Activated CD8-positive, alpha-beta memory T cell treated with anti-CD3 and anti-CD28 coated beads, Interleukin-2, amount 50 U/mL, for 24 hours (primary cell): ENCODE measurements around the gene CNMD.
"Not testable (repeated sequence)": the region's sequence is repeated elsewhere in the genome, so short reads cannot be mapped to it uniquely, and the experiment has no call there.

Source experiments
- DNase-seq: peaks from one replicate; pipeline ENCODE4 v3.0.0-alpha.2; 2020; ENCODE audit errors: extremely low read depth

Gene CNMD

GRCh38 chr13:52744842-52745375 is 5.3 kb upstream of the CNMD start:
- no peak for DNase-seq

DNA sequence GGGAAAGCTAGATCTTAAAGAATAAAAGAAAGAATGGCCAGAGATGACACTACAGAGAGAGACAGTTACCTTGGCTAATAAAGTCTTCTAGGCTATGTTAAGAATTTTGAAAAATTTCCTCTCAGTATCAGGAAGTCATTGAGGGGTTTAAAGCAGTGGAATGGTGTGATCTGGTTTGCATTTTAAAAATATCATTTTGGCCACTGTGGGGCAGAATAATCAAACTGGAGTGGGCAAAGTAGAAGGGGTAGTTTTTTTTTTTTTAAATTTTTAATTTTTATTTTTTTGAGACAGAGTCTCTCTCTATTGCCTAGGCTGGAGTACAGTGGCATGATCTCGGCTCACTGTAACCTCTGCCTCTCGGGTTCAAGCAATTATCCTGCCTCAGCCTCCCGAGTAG is 4.4 kb upstream of the CNMD start:
- DNase-seq: no peak

DNA sequence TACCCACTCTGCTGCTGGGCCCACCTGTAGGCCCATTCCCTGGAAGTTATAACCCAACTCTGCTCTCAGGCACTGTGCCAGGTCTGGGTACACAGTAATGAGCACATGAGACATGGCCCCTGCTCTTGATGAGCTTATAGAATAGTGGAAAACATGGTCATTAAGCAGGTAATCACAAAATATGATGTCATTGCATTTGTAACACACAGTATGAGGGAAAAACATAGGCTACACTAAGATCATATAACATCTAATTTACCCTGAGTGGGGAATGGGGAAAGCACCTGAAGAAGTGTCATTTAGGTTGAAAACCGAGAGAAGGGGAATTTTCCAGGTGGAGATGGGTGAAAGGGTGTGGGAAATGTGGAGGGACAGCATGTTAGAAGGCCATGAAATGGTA is 3.9 kb upstream of the CNMD start:
- no peak for DNase-seq

- DNase-seq: no peak
Observed at GRCh38 chr13:52738719-52739467, 727 bp downstream of the CNMD start.

DNA sequence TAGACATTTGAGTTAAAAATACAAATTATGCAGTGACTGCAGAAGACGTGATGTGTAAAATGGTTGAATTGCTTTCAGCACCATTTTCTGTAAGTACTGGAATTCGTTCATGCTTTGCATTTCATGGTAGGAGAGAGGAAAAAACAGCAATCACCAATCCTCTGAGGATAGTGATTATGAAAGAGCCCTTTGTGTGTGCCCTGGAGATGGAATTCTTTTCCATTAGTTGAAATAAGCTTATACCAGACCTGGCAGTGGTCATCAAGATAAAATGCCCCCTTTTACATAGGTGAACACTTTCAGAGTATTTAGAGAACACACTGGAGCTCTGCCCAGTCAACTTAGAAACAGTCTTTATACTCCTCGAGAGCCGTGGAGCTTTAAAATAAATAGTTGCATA is 1.7 kb downstream of the CNMD start:
- DNase-seq: no peak

DNA sequence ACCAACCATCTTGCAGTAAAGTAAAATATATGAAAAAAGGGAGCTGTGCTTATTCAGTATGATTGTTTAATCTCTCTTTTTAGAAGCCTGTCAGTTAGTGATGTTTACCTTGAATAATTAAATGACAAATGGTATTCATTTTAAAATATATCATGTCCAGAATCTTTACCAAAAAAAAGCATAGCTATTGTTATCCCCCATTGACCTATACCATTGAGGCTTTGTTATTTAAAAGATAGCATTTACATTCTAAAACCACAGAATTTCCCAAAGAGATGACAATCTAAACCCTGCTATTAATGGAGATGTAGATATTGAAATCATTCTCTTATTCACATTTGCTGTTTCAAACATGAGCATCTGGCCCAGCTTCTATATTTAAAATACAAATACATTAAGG is 2.2 kb downstream of the CNMD start:
- DNase-seq: no peak

DNA sequence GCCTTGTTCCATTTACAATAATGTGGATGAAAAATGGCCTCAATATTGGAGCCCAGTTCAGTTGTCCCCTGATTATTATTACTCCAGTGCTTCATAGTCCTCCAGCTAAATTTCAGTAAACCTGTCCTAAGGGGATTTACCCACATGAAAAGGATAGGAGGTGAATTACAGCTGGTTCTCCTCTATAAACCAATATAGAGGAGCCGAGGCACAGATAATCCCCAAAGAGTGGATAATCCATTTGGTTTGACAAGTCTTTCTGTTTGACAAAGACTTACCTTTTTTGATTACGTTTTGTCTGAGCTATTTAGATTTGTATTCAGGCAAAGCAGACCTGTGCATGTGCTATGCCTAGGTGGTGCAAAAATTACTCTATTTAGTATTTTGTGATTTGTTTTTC is 2.7 kb downstream of the CNMD start:
- no peak for DNase-seq

GRCh38 chr13:52734075-52734623 is 5.5 kb downstream of the CNMD start:
- DNase-seq: no peak

DNA sequence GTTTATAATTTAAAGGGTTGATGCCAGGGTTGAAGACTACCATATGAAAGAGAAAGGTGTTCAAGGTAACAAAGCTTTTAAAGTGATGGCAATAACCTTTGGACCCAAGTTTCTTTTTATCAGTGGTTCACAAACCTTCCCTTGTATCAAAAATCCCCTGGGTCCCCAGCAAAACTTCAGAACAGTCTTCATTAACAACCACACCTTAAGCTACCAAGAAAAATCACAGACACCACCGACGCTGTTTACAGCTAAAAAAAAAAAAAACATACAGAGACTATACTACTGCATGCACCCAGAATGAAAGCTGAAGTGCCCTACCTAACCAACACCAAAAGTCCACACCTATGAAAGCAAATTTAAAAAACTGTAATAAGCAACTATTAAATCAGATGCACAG is 13.4 kb downstream of the CNMD start:
- no peak for DNase-seq

- DNase-seq: no peak
Observed at GRCh38 chr13:52725302-52725701, 14.3 kb downstream of the CNMD start.

- DNase-seq: no peak
Observed at GRCh38 chr13:52723181-52723580, 16.4 kb downstream of the CNMD start.

- DNase-seq: not testable (repeated sequence)
Observed at GRCh38 chr13:52721356-52721755, 18.3 kb downstream of the CNMD start.

DNA sequence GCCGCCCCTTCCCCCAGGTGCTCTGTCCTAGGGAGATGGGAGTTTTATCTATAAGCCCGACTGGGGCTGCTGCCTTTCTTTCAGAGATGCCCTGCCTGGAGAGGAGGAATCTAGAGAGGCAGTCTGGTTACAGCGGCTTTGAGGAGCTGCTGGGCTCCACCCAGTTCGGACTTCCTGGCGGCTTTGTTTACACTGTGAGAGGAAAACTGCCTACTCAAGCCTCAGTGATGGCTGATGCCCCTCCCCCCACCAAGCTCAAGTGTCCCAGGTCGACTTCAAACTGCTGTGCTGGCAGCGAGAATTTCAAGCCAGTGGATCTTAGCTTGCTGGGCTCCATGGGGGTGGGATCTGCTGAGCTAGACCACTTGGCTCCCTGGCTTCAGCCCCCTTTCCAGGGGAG is 18.7 kb downstream of the CNMD start:
- DNase-seq: not testable (repeated sequence)

- DNase-seq: no peak
Observed at GRCh38 chr13:52713894-52714293, 25.7 kb downstream of the CNMD start.

GRCh38 chr13:52712385-52712784 is 27.2 kb downstream of the CNMD start:
- DNase-seq: no peak

DNA sequence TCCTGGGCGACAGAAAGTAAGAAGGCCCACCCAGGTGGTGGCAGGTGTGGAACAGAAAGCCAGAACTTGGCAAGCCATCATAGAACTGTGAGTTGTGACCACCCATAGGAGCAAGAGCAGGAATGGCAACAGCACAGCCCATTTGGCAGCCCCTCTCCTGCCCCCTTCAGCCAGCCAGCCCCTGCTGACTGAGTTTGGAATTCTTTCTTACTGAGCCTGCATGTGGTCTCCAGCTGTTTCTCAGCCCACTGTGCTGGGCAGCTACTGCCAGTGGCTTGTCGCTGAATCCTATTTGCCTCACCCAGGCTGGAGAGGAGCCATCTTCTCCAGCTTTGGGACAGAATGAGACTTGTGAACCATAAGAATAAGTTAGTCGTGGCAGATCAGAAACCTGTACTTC is 28.3 kb downstream of the CNMD start:
- DNase-seq: no peak

GRCh38 chr13:52708266-52708665 is 31.4 kb downstream of the CNMD start:
- not testable (repeated sequence) for DNase-seq

DNA sequence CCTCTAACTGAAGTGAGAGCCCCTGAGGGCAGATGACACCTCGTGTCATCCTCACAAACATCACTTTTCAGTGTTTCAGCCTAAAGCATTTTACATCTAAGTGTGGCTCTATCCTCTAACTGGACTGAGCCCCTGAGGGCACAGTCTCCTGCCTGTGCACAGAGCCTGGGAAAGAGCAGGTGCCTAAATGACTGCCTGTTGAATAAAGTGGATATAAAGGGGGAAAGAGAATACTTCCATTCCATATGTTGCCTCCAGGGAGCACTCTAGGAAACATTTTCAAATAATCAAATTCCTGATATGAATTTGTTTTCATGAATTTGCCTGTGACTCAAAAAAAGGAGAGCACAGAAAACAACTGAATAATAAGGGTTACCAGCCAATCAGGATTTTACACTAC is 32.2 kb downstream of the CNMD start:
- DNase-seq: no peak

- DNase-seq: no peak
Observed at GRCh38 chr13:52706081-52706480, 33.5 kb downstream of the CNMD start.

DNA sequence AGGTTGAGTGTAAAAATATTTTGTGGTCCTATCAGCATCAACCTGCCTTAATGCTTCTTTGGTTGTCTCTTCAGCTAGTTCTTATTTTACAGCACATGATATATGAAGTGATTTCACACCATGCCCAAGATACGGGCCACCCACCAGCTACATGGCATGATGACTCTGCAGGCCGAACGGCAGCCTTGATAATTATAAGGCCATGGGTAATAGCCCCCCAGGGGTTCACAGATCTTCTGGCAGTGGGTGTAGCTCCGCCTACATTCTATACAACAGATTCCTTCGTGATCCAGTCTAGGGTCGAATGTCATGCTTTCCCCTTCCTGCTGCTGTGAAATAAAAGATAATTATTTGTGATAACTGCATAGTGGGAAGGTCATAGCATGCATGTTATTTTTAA is 36.1 kb downstream of the CNMD start:
- no peak for DNase-seq

DNA sequence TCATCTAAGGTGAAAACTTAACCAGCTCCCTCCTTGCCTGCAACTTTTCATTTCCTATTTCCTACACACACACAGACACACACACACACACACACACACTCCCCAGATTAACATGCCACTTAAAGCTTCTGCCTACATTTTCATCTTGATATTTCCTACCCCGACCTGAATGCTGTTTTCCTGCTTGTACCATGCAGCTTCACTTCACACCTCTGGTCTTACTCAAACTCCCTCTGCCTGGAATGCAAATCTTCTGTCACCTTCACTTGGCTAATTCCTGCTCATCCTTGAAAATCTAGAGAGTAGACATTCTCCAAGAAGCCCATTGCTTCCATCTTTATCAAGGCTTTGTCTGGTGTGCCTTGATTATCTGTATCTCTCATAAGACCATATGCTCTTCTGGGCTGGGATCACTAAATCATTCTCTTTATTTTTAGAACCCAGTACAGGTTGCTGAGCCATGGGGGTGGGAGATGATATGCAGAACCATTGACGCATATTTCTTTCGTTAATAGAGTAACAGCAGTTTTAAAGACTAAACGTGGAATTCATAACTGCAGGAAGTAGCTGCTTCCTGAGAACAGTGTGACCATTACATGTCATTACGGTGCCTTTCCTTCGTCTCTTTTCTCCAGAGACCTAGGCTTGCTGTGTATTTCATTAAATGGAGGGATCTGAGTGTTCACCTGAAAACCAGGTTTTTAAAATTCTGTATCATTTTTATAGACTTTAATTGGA is 37.7 kb downstream of the CNMD start:
- DNase-seq: no peak

GRCh38 chr13:52696566-52696965 is 43.1 kb downstream of the CNMD start:
- DNase-seq: no peak

GRCh38 chr13:52695856-52696255 is 43.8 kb downstream of the CNMD start:
- no peak for DNase-seq
